ENCODE results near the gene DUSP18. TPM values are rescaled to one million over a fixed set of nuclear protein-coding genes. Genes with fewer than 3 reads are reported as not detected.

Gene DUSP18
- total and polyA plus RNA-seq, 2 of the 13 experiments (the other 11 are each of a cell fraction or from before 2014, with no cell fraction given): 1.4 to 2.3 TPM

DNA sequence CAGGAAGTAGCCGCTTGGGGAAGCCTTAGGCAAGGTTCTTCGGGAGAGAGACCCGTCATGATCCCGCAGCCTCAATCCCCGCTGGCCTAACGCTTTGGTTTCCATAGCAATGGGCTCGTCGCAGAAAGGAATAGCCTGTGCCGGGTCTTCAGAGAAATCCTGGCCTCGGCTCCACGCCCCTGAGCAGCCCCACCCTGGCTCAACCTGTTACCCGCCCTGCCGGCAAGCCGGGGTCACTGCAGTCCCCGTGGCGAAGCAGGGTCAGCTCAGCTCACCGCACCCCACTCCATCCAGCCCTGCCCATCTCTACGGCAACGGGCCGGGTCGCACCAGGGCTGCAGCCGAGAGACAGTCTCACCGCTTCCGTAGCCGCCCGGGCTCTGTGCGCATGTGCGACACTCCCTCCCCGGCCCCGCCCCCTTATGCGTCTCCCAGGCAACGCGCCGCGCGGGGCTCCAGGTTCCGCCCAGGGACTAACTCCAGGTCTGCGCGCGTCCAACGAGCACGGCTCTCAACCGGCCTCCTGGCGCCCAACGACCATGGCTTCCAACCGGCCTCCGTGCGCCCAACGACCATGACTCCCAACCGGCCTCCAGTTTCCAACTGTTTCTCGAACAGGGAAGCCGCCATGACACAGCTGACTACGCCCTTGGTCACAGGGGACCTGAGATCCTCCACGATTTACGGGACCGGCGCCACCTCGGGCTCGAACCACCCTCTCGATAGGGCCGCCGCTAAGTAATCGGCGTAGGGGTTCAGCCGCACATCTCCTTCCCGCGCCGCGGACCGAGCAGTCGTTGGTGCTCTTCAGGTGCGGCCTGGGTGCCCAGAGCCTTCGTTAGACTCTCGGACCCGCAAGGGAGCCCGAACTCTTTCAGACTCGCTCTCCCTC is at the start of gene DUSP18 (continued):
- TF ChIP-seq, protein P1, sequence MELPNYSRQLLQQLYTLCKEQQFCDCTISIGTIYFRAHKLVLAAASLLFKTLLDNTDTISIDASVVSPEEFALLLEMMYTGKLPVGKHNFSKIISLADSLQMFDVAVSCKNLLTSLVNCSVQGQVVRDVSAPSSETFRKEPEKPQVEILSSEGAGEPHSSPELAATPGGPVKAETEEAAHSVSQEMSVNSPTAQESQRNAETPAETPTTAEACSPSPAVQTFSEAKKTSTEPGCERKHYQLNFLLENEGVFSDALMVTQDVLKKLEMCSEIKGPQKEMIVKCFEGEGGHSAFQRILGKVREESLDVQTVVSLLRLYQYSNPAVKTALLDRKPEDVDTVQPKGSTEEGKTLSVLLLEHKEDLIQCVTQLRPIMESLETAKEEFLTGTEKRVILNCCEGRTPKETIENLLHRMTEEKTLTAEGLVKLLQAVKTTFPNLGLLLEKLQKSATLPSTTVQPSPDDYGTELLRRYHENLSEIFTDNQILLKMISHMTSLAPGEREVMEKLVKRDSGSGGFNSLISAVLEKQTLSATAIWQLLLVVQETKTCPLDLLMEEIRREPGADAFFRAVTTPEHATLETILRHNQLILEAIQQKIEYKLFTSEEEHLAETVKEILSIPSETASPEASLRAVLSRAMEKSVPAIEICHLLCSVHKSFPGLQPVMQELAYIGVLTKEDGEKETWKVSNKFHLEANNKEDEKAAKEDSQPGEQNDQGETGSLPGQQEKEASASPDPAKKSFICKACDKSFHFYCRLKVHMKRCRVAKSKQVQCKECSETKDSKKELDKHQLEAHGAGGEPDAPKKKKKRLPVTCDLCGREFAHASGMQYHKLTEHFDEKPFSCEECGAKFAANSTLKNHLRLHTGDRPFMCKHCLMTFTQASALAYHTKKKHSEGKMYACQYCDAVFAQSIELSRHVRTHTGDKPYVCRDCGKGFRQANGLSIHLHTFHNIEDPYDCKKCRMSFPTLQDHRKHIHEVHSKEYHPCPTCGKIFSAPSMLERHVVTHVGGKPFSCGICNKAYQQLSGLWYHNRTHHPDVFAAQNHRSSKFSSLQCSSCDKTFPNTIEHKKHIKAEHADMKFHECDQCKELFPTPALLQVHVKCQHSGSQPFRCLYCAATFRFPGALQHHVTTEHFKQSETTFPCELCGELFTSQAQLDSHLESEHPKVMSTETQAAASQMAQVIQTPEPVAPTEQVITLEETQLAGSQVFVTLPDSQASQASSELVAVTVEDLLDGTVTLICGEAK (IDR thresholded peaks at IDR 0.05): no peak
- TF ChIP-seq, protein P1 (CRISPR knock-in tag; IDR thresholded peaks at IDR 0.05): 0 out of 2 replicates have a peak, but pooled peaks have one; percentile 7
- no peak for TF ChIP-seq HOXA7 (CRISPR knock-in tag; IDR thresholded peaks at IDR 0.05)
- no peak for TF ChIP-seq ZBTB49 (CRISPR knock-in tag; IDR thresholded peaks at IDR 0.05; ENCODE audit: borderline replicate concordance)
- TF ChIP-seq CCDC6 (CRISPR knock-in tag; IDR thresholded peaks at IDR 0.05): peak; percentile 65; the same call in 1 of the 2 replicates
- peak; percentile 61; the same call in 1 of the 2 replicates for TF ChIP-seq ZNF800 (CRISPR knock-in tag; IDR thresholded peaks at IDR 0.05)
- TF ChIP-seq ARNT2 (CRISPR knock-in tag; IDR thresholded peaks at IDR 0.05; ENCODE audit: low read depth): peak; percentile 42; the same call in 1 of the 2 replicates
- TF ChIP-seq SP1 (IDR thresholded peaks at IDR 0.05): no peak
- TF ChIP-seq SP1 (CRISPR knock-in tag; IDR thresholded peaks at IDR 0.05): peak; percentile 76
- TF ChIP-seq ZNF768 (CRISPR knock-in tag; IDR thresholded peaks at IDR 0.05): peak; percentile 14; the same call in 1 of the 2 replicates
- TF ChIP-seq, protein P2, sequence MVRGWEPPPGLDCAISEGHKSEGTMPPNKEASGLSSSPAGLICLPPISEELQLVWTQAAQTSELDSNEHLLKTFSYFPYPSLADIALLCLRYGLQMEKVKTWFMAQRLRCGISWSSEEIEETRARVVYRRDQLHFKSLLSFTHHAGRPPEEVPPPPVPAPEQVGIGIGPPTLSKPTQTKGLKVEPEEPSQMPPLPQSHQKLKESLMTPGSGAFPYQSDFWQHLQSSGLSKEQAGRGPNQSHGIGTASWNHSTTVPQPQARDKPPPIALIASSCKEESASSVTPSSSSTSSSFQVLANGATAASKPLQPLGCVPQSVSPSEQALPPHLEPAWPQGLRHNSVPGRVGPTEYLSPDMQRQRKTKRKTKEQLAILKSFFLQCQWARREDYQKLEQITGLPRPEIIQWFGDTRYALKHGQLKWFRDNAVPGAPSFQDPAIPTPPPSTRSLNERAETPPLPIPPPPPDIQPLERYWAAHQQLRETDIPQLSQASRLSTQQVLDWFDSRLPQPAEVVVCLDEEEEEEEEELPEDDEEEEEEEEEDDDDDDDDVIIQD (CRISPR knock-in tag; IDR thresholded peaks at IDR 0.05; ENCODE audit: low read depth): peak; percentile 45; the same call in 1 of the 2 replicates
- TF ChIP-seq ZFP90 (CRISPR knock-in tag; IDR thresholded peaks at IDR 0.05; ENCODE audit: borderline replicate concordance): peak; percentile 17; the same call in 1 of the 2 replicates
- TF ChIP-seq KAT8 (CRISPR knock-in tag; IDR thresholded peaks at IDR 0.05): peak; percentile 45; the same call in 1 of the 2 replicates
